HepG2 (cell line): ENCODE data around the gene PSMB9.

Experiments
- GABPA ChIP-seq, 2 experiments: IDR thresholded peaks; 2 replicates each; pipeline ENCODE4 v1.6.1; 2011 to 2016; ENCODE audit warnings: low read depth in 2 of 2, low read length in 1 of 2, missing biosample characterization in 1 of 2, missing genetic modification characterization in 1 of 2
- JUNB ChIP-seq: sonication (generic); formaldehyde crosslinking; IDR thresholded peaks from 2 replicates; pipeline ENCODE4 v1.8.0; 2022; ENCODE audit warnings: missing genetic modification reagents, mild to moderate bottlenecking, borderline replicate concordance
- TF ChIP-seq, protein P1 (sequence below), 2 experiments: IDR thresholded peaks; 2 replicates each; pipeline ENCODE4 v1.6.1; 2011 to 2012; ENCODE audit warnings: low read length in 2 of 2, borderline replicate concordance in 1 of 2, low read depth in 1 of 2, mild to moderate bottlenecking in 1 of 2, moderate library complexity in 1 of 2
- TF ChIP-seq, protein P2 (sequence below): sonication (generic); formaldehyde crosslinking; IDR thresholded peaks from 2 replicates; pipeline ENCODE4 v1.4.0; 2020; ENCODE audit warnings: missing genetic modification reagents, mild to moderate bottlenecking, borderline replicate concordance

DNA sequence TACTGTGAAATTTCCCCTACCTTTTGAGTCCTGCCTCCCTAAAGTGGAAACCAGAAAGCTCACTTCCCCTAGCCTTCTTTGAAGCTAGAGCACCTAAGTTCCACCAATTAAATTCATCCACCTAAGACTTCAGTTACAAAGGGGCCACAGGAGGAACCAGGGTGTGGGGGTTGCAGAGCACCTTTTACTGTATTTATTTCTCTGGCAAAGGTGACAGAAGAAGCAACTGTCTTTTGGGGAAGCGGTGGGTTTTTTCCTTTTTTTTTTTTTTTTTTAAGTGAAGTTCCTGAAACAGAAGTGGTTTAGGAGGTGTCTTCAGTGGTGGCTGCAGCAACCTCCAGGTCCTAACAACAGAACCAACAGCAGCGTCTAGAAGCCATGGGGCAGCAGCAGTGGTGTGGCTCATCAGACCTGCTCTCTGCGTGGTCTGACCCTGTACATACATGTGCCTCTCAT lies 13.1 kb downstream of the PSMB9 start:
- TF ChIP-seq JUNB (no peak), GABPA (IDR thresholded peaks at IDR 0.05; ENCODE audit: low read depth, low read length) (no peak), GABPA (CRISPR knock-in tag; IDR thresholded peaks at IDR 0.05; ENCODE audit: low read depth) (no peak)
- TF ChIP-seq, protein P1, sequence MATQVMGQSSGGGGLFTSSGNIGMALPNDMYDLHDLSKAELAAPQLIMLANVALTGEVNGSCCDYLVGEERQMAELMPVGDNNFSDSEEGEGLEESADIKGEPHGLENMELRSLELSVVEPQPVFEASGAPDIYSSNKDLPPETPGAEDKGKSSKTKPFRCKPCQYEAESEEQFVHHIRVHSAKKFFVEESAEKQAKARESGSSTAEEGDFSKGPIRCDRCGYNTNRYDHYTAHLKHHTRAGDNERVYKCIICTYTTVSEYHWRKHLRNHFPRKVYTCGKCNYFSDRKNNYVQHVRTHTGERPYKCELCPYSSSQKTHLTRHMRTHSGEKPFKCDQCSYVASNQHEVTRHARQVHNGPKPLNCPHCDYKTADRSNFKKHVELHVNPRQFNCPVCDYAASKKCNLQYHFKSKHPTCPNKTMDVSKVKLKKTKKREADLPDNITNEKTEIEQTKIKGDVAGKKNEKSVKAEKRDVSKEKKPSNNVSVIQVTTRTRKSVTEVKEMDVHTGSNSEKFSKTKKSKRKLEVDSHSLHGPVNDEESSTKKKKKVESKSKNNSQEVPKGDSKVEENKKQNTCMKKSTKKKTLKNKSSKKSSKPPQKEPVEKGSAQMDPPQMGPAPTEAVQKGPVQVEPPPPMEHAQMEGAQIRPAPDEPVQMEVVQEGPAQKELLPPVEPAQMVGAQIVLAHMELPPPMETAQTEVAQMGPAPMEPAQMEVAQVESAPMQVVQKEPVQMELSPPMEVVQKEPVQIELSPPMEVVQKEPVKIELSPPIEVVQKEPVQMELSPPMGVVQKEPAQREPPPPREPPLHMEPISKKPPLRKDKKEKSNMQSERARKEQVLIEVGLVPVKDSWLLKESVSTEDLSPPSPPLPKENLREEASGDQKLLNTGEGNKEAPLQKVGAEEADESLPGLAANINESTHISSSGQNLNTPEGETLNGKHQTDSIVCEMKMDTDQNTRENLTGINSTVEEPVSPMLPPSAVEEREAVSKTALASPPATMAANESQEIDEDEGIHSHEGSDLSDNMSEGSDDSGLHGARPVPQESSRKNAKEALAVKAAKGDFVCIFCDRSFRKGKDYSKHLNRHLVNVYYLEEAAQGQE (IDR thresholded peaks at IDR 0.05; ENCODE audit: borderline replicate concordance in 1 of 2, low read depth in 1 of 2, low read length in 2 of 2) = no peak
- TF ChIP-seq, protein P2, sequence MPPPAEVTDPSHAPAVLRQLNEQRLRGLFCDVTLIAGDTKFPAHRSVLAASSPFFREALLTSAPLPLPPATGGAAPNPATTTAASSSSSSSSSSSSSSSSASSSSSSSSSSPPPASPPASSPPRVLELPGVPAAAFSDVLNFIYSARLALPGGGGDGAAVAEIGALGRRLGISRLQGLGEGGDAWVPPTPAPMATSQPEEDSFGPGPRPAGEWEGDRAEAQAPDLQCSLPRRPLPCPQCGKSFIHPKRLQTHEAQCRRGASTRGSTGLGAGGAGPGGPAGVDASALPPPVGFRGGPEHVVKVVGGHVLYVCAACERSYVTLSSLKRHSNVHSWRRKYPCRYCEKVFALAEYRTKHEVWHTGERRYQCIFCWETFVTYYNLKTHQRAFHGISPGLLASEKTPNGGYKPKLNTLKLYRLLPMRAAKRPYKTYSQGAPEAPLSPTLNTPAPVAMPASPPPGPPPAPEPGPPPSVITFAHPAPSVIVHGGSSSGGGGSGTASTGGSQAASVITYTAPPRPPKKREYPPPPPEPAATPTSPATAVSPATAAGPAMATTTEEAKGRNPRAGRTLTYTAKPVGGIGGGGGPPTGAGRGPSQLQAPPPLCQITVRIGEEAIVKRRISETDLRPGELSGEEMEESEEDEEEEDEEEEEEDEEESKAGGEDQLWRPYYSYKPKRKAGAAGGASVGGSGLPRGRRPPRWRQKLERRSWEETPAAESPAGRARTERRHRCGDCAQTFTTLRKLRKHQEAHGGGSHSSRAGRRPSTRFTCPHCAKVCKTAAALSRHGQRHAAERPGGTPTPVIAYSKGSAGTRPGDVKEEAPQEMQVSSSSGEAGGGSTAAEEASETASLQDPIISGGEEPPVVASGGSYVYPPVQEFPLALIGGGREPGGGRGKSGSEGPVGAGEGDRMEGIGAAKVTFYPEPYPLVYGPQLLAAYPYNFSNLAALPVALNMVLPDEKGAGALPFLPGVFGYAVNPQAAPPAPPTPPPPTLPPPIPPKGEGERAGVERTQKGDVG (CRISPR knock-in tag) = no peak
